ENCODE results near the gene TM4SF4.

Gene TM4SF4

GRCh38 chr3:149479621-149480325 is 5.3 kb downstream of the TM4SF4 start:
- no peak for TF ChIP-seq CTCF (conservative IDR thresholded peaks at IDR 0.05; ENCODE audit: low read depth, low read length)
- no peak overlapping the region for H3K4me3 ChIP-seq (ENCODE audit: low read length)
- DNase-seq (ENCODE audit: low read depth), result no peak

GRCh38 chr3:149480326-149481017 is 6.0 kb downstream of the TM4SF4 start:
- DNase-seq (ENCODE audit: low read depth), result peak; percentile 73
- TF ChIP-seq CTCF (conservative IDR thresholded peaks at IDR 0.05; ENCODE audit: low read depth, low read length), result peak; percentile 98
- no peak overlapping the region for H3K4me3 ChIP-seq (ENCODE audit: low read length)

DNA sequence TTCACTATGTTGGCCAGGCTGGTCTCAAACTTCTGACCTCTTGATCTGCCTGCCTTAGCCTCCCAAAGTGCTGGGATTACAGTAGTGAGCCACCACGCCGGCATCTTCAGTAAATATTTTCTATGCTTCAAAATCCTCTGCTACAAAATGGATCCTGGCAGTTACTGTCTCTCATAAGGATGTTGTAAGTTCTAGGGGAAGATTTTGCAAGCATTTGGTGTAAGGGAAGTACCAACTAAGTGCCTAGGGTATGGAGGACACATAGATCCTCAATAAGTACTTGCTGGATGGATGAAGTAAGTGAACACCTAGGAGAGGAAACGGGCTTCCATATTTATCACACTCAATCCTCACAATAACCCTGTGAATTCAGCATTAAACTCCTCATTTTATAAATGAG is 6.6 kb downstream of the TM4SF4 start:
- H3K4me3 ChIP-seq (ENCODE audit: low read length), result no peak overlapping the region
- no peak for TF ChIP-seq CTCF (conservative IDR thresholded peaks at IDR 0.05; ENCODE audit: low read depth, low read length)
- DNase-seq (ENCODE audit: low read depth), result no peak

GRCh38 chr3:149481491-149481890 is 7.0 kb downstream of the TM4SF4 start:
- DNase-seq (ENCODE audit: low read depth), result no peak
- TF ChIP-seq CTCF (conservative IDR thresholded peaks at IDR 0.05; ENCODE audit: low read depth, low read length), result no peak
- H3K4me3 ChIP-seq (ENCODE audit: low read length), result no peak overlapping the region

DNA sequence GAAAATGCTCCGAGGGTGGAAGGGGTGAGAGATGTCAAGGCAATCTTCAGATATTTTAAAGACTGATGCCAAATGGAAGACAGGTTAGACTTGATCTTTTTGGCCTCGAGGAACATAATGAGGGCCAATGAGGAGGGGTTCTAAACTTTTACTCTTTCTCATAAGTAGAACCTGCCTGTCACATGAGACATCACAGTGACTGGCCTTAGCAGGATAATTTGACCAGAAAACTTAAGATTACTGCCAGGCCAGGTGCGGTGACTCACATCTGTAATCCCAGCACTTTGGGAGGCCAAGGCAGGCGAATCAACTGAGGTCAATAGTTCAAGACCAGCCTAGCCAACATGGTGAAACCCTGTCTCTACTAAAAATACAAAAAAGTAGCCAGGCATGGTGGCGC is 12.2 kb downstream of the TM4SF4 start:
- TF ChIP-seq CTCF (conservative IDR thresholded peaks at IDR 0.05; ENCODE audit: low read depth, low read length), result no peak
- DNase-seq (ENCODE audit: low read depth), result no peak
- H3K4me3 ChIP-seq (ENCODE audit: low read length), result no peak overlapping the region

- no peak for DNase-seq (ENCODE audit: low read depth)
- peak; percentile 49 for TF ChIP-seq CTCF (conservative IDR thresholded peaks at IDR 0.05; ENCODE audit: low read depth, low read length)
- H3K4me3 ChIP-seq (ENCODE audit: low read length), result no peak overlapping the region
These were observed 13.2 kb downstream of the TM4SF4 start for GRCh38 chr3:149487598-149488197.

Measured in retinal pigment epithelial cell (primary cell).